ENCODE measurements around the gene GRB10.

Gene GRB10

DNA sequence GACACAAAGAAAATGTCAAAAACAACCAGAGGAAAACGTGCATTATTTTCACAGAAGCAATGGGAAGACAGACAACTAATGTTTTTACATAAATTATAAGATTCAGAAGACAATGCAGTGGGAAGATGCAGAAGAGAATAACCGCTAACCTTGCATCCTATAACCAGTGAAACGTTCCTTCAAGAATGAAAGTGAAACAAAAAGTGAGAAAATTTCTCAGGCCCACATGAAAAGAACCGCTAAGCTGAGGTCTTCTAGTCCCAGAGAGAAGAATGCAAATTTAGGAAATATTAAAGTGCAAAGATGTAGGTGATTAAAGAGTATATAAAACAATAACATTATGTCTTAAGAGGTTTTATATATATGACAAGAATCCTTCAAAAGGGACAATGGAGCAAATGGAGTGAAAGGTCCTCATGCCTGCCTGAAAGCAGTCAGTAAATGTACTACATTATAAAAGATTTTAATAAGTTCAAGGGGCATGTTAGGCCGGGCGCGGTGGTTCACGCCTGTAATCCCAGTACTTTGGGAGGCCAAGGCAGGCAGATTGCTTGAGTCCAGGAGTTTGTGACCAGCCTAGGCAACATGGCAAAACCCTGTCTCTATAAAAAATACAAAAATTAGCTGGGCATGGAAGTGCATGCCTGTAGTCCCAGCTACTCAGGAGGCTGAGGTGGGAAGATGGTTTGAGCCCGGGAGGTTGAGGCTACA, 174.3 kb downstream of the GRB10 start:
- no peak for TF ChIP-seq ZNF384 (IDR thresholded peaks at IDR 0.05)
- TF ChIP-seq L3MBTL2 (conservative IDR thresholded peaks at IDR 0.05) = no peak
- TF ChIP-seq TARDBP (IDR thresholded peaks at IDR 0.05) = no peak
- no peak for TF ChIP-seq BHLHE40 (IDR thresholded peaks at IDR 0.05; ENCODE audit: borderline replicate concordance)
- TF ChIP-seq FOXM1 (IDR thresholded peaks at IDR 0.05; ENCODE audit: borderline replicate concordance) = no peak
- no peak for TF ChIP-seq HDGF (IDR thresholded peaks at IDR 0.05; ENCODE audit: borderline replicate concordance)
- TF ChIP-seq LEF1 (IDR thresholded peaks at IDR 0.05; ENCODE audit: borderline replicate concordance) = no peak
- TF ChIP-seq SP1 (IDR thresholded peaks at IDR 0.05) = no peak
- no peak for TF ChIP-seq SUZ12 (IDR thresholded peaks at IDR 0.05)
- no peak for TF ChIP-seq ELF4 (IDR thresholded peaks at IDR 0.05)
- TF ChIP-seq ARNT (IDR thresholded peaks at IDR 0.05) = no peak
- no peak for TF ChIP-seq FOXA1 (IDR thresholded peaks at IDR 0.05)
- TF ChIP-seq, protein P1, sequence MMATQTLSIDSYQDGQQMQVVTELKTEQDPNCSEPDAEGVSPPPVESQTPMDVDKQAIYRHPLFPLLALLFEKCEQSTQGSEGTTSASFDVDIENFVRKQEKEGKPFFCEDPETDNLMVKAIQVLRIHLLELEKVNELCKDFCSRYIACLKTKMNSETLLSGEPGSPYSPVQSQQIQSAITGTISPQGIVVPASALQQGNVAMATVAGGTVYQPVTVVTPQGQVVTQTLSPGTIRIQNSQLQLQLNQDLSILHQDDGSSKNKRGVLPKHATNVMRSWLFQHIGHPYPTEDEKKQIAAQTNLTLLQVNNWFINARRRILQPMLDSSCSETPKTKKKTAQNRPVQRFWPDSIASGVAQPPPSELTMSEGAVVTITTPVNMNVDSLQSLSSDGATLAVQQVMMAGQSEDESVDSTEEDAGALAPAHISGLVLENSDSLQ (IDR thresholded peaks at IDR 0.05) = no peak
- no peak for TF ChIP-seq CTBP1 (IDR thresholded peaks at IDR 0.05; ENCODE audit: borderline replicate concordance)
- no peak for TF ChIP-seq FOXK2 (IDR thresholded peaks at IDR 0.05)
- no peak for TF ChIP-seq NFRKB (IDR thresholded peaks at IDR 0.05)
- POLR2A ChIA-PET = no interaction called here
- no peak for DNase-seq (ENCODE audit: extremely low spot score)
- CTCF ChIA-PET = no interaction called here

DNA sequence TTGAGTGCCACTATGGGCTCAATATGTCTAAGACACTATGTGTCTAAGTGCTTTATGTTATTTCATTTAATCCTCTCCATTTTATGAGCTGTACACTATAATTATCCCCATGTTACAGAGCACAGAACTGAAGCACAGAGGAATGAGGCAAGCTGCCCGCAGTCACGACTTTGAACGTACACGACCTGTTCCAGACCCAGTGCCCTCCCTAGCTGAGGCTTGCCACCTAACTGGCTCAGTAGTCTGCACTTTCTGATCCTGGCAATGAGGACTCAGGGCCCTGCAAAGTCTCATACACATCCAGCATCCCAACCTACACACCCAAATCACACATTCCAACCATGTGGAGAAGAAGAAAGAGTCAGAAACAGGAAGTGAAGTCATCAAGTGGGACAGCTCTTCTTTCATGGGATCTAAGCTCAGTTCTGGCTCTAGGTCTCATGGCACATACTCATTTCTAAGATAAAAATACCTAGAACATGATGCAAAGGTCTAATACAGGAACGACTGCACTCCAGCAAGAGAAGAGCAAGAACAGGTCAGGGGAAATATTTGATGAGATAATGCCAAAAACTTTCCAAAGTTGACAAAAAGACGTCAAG, 175.1 kb downstream of the GRB10 start:
- ChIA-PET CTCF (no interaction called here), POLR2A (no interaction called here)
- TF ChIP-seq, protein P1 (IDR thresholded peaks at IDR 0.05) = no peak
- TF ChIP-seq FOXK2 (IDR thresholded peaks at IDR 0.05) = no peak
- TF ChIP-seq FOXM1 (IDR thresholded peaks at IDR 0.05; ENCODE audit: borderline replicate concordance) = no peak
- TF ChIP-seq HDGF (IDR thresholded peaks at IDR 0.05; ENCODE audit: borderline replicate concordance) = no peak
- TF ChIP-seq FOXA1 (IDR thresholded peaks at IDR 0.05) = no peak
- TF ChIP-seq BHLHE40 (IDR thresholded peaks at IDR 0.05; ENCODE audit: borderline replicate concordance) = no peak
- TF ChIP-seq SP1 (IDR thresholded peaks at IDR 0.05) = no peak
- no peak for TF ChIP-seq L3MBTL2 (conservative IDR thresholded peaks at IDR 0.05)
- no peak for TF ChIP-seq ARNT (IDR thresholded peaks at IDR 0.05)
- no peak for TF ChIP-seq LEF1 (IDR thresholded peaks at IDR 0.05; ENCODE audit: borderline replicate concordance)
- TF ChIP-seq ELF4 (IDR thresholded peaks at IDR 0.05) = no peak
- TF ChIP-seq SUZ12 (IDR thresholded peaks at IDR 0.05) = no peak
- no peak for TF ChIP-seq TARDBP (IDR thresholded peaks at IDR 0.05)
- TF ChIP-seq ZNF384 (IDR thresholded peaks at IDR 0.05) = no peak
- no peak for TF ChIP-seq NFRKB (IDR thresholded peaks at IDR 0.05)
- no peak for DNase-seq (ENCODE audit: extremely low spot score)

DNA sequence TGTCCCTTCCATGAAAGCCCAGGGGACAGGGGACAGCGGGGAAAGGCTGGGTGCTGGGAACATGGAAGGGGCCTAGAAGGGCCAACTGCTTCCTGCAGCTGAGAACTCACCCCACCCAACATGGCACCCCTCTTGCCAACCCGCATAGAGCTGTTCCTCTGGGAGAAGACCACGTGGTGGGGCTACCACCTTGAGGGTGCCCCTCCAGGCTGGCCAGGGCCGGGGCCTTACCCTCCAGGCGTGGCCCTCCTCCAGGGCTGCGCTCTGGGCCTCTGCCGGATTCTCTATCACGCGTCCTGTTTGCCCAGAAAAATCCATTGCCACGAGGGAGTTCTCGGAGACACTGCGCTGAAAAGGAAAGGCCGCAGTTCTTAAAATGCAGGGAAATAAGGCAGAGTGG, 177.6 kb downstream of the GRB10 start:
- ChIA-PET CTCF (no interaction called here), POLR2A (no interaction called here)
- no peak for TF ChIP-seq L3MBTL2 (conservative IDR thresholded peaks at IDR 0.05)
- TF ChIP-seq LEF1 (IDR thresholded peaks at IDR 0.05; ENCODE audit: borderline replicate concordance) = no peak
- TF ChIP-seq CTBP1 (IDR thresholded peaks at IDR 0.05; ENCODE audit: borderline replicate concordance) = no peak
- no peak for TF ChIP-seq TARDBP (IDR thresholded peaks at IDR 0.05)
- TF ChIP-seq ZNF384 (IDR thresholded peaks at IDR 0.05) = no peak
- TF ChIP-seq FOXM1 (IDR thresholded peaks at IDR 0.05; ENCODE audit: borderline replicate concordance) = no peak
- no peak for TF ChIP-seq SP1 (IDR thresholded peaks at IDR 0.05)
- TF ChIP-seq ARNT (IDR thresholded peaks at IDR 0.05) = no peak
- TF ChIP-seq HDGF (IDR thresholded peaks at IDR 0.05; ENCODE audit: borderline replicate concordance) = no peak
- no peak for TF ChIP-seq FOXK2 (IDR thresholded peaks at IDR 0.05)
- TF ChIP-seq FOXA1 (IDR thresholded peaks at IDR 0.05) = no peak
- TF ChIP-seq, protein P1 (IDR thresholded peaks at IDR 0.05) = no peak
- no peak for TF ChIP-seq ELF4 (IDR thresholded peaks at IDR 0.05)
- no peak for TF ChIP-seq BHLHE40 (IDR thresholded peaks at IDR 0.05; ENCODE audit: borderline replicate concordance)
- no peak for TF ChIP-seq NFRKB (IDR thresholded peaks at IDR 0.05)
- no peak for TF ChIP-seq SUZ12 (IDR thresholded peaks at IDR 0.05)
- DNase-seq (ENCODE audit: extremely low spot score) = no peak

DNA sequence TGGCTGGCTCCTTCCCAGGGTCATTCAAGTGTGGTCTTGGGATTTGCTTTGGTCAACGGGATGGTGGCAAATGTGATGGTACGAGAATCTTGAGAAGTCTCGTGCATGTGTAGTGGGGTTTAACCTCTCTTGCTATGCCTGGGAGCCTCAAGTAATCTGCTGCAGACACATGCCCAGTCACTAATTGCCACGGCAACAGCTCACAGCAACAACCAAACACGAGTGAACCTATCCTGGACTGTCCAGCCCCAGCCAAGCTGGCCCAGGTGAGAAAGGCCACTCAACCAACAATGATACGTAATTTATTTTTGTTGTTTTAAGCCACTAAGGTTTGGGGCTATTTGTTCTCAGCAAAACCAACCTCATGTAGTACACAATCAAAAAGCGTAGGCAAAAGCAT, 179.4 kb downstream of the GRB10 start:
- TF ChIP-seq FOXK2 (IDR thresholded peaks at IDR 0.05) (no peak), ZNF384 (IDR thresholded peaks at IDR 0.05) (no peak), NFRKB (IDR thresholded peaks at IDR 0.05) (no peak), HDGF (IDR thresholded peaks at IDR 0.05; ENCODE audit: borderline replicate concordance) (no peak), SUZ12 (IDR thresholded peaks at IDR 0.05) (no peak), L3MBTL2 (conservative IDR thresholded peaks at IDR 0.05) (no peak), FOXA1 (IDR thresholded peaks at IDR 0.05) (no peak), TARDBP (IDR thresholded peaks at IDR 0.05) (no peak), CTBP1 (IDR thresholded peaks at IDR 0.05; ENCODE audit: borderline replicate concordance) (no peak), LEF1 (IDR thresholded peaks at IDR 0.05; ENCODE audit: borderline replicate concordance) (no peak), ARNT (IDR thresholded peaks at IDR 0.05) (no peak), FOXM1 (IDR thresholded peaks at IDR 0.05; ENCODE audit: borderline replicate concordance) (no peak), BHLHE40 (IDR thresholded peaks at IDR 0.05; ENCODE audit: borderline replicate concordance) (no peak), ELF4 (IDR thresholded peaks at IDR 0.05) (no peak), SP1 (IDR thresholded peaks at IDR 0.05) (no peak)
- TF ChIP-seq, protein P1 (IDR thresholded peaks at IDR 0.05) = no peak
- DNase-seq (ENCODE audit: extremely low spot score) = no peak
- POLR2A ChIA-PET = no interaction called here
- CTCF ChIA-PET = no interaction called here

DNA sequence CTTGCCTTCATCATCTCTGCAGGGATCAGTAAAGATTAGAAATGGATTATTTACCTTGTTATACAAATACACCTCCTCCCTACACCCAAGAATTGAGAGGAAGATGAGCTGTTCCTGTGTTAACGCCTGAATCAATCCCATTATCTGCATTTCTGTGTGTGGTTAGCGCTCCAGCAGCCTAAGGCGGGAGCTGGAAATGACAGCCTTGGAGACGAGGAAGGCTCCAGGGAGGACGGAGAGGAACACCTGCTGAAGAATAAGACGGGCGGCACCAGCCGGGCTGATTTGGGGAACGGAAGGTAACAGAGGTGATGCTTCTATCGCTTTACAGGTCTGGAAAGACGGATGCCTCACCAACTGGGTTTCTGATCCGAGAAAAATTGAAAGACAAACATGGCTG, 183.3 kb downstream of the GRB10 start:
- POLR2A ChIA-PET = no interaction called here
- CTCF ChIA-PET = no interaction called here
- TF ChIP-seq HDGF (IDR thresholded peaks at IDR 0.05; ENCODE audit: borderline replicate concordance) (no peak), TARDBP (IDR thresholded peaks at IDR 0.05) (no peak), ELF4 (IDR thresholded peaks at IDR 0.05) (no peak), FOXM1 (IDR thresholded peaks at IDR 0.05; ENCODE audit: borderline replicate concordance) (no peak), ZNF384 (IDR thresholded peaks at IDR 0.05) (no peak), SP1 (IDR thresholded peaks at IDR 0.05) (no peak), SUZ12 (IDR thresholded peaks at IDR 0.05) (no peak)
- DNase-seq (ENCODE audit: extremely low spot score) = no peak
